ENCODE data around the gene LRTM1.

LRTM1 gene

GRCh38 chr3:54891540-54891897, 36.3 kb downstream of the LRTM1 start:
- peak; percentile 96 for DNase-seq (ENCODE audit: low read depth)

DNA sequence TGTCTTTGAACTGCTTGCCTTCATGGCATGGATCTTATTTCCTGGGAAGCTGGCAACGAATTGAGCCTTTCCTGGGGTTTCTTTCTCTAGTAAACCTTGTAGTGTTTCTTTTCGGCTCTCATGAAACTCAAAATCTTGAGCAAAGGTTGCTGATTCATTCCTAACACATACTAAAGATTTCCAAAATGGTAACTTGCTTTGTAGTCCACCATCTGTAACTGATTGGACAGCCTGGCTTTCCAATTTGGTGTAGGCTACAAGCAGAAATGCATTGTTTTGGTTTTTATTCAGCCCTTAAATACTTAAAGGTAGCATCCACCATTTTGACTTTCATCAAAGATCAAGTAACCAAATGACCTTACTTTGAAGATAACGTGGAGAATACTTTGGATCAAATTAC, 38.1 kb downstream of the LRTM1 start:
- no peak for DNase-seq (ENCODE audit: low read depth)

GRCh38 chr3:54888873-54889272, 39.0 kb downstream of the LRTM1 start:
- no peak for DNase-seq (ENCODE audit: low read depth)

GRCh38 chr3:54888162-54888561, 39.7 kb downstream of the LRTM1 start:
- DNase-seq (ENCODE audit: low read depth) = no peak

DNA sequence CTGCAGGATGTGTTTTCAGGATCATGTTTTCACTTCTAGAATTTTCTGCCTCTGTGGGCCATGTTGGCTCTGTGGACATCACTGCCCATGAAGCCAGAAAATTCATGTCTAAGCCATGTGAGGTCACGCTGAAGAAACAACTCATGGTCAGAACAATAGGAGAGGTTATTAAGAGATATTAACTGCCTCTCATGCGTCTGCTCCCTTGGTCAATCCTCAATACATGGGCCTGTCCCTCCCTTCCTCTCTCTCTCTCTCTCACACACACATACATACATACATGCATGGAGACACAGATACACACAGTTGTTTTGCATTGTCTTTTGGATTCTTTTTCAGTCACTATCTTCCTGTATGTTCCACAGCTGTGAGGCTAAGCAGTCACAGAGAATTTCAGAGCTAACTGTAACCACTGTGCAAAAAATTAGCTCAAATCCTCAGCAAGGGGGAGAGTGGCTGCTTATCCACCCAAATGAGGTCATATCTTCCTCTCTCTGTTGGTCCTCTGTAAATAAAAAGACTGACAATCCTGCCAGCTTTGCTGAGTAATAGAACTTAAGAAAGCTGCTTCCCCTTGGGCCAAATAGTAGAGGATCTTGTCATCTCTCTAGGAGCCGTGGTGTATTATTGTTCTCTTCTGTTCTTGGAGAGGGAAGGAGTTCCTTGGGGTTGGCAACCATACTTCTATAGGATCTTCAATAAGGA, 45.6 kb downstream of the LRTM1 start:
- peak; percentile 93 for DNase-seq (ENCODE audit: low read depth)

DNA sequence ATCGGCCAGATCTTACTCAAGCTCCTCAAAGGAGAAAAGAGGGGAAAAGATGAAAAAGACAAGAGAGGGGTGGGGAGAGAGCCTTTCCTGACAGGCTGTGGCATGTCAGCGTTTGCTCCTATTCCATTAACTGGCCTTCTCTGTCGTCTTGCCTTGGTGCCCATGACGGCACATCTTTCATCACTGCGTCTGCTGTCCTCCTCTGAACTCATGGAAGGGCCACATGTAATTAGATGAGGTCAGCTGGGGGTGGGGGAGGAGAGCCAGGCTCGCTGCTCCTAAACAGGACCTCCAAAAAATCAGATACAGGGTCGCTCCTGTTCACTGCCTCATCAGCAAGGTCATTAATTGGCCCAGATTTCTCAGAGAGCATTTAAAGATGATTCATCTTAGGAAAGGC, 49.7 kb downstream of the LRTM1 start:
- no peak for DNase-seq (ENCODE audit: low read depth)

DNA sequence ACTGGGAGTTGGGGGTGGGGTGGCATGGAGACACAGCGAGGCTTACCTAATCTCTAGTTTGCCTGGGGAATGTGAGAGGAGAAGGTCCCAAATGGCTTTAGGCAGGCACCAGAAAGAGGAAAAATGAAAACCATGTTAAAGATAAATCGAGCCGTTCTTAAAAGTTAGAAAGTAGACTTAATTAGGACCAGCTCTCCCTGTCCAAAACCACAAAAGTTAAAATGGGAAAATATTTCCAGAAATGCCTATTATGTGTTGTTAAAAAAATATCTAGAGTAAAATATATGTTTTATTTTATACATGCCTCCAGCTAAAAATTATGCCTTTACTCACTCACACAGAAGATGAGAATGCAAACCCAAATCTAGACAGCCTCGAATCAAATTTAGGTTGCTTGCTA, 50.1 kb downstream of the LRTM1 start:
- no peak for DNase-seq (ENCODE audit: low read depth)

GRCh38 chr3:54876694-54877093, 51.2 kb downstream of the LRTM1 start:
- no peak for DNase-seq (ENCODE audit: low read depth)

- DNase-seq (ENCODE audit: low read depth) = no peak
Measured at GRCh38 chr3:54875596-54876268, 52.1 kb downstream of the LRTM1 start.

- no peak for DNase-seq (ENCODE audit: low read depth)
Measured at GRCh38 chr3:54874816-54875556, 52.9 kb downstream of the LRTM1 start.

GRCh38 chr3:54873059-54874010, 54.5 kb downstream of the LRTM1 start:
- DNase-seq (ENCODE audit: low read depth) = no peak

GRCh38 chr3:54871867-54872266, 56.0 kb downstream of the LRTM1 start:
- DNase-seq (ENCODE audit: low read depth) = no peak

GRCh38 chr3:54870423-54870822, 57.4 kb downstream of the LRTM1 start:
- peak; percentile 95 for DNase-seq (ENCODE audit: low read depth)

Measured in GM04504 (cell line).